T-helper 2 cell treated with Interferon-gamma antibody and Interleukin-4, amounts not matched to agents 5 μg/mL and 100 μg/mL, for 36 hours (primary cell): ENCODE results near the gene MIER3.
"Not testable (repeated sequence)": the region's sequence is repeated elsewhere in the genome, so short reads cannot be mapped to it uniquely, and the experiment has no call there.

ENCODE experiments used
- DNase-seq: peaks from one replicate; pipeline ENCODE4 v3.0.0; 2021; ENCODE audit warnings: low spot score
- H3K27ac Mint-ChIP-seq: one replicate; pipeline ENCODE4 v1.8.0; 2021; ENCODE audit warnings: mild to moderate bottlenecking, mixed read lengths
- H3K27me3 Mint-ChIP-seq: one replicate; pipeline ENCODE4 v1.8.0; 2021; ENCODE audit warnings: low read depth, mixed read lengths
- H3K36me3 Mint-ChIP-seq: one replicate; pipeline ENCODE4 v1.8.0; 2021; ENCODE audit warnings: low read depth, mixed read lengths
- H3K4me1 Mint-ChIP-seq: one replicate; pipeline ENCODE4 v1.8.0; 2021; ENCODE audit warnings: low read depth, mixed read lengths
- H3K4me3 Mint-ChIP-seq: one replicate; pipeline ENCODE4 v1.8.0; 2022; ENCODE audit warnings: mild to moderate bottlenecking, moderate library complexity, mixed read lengths
- H3K9me3 Mint-ChIP-seq: one replicate; pipeline ENCODE4 v1.8.0; 2021; ENCODE audit warnings: mixed read lengths

The MIER3 gene, protein sequence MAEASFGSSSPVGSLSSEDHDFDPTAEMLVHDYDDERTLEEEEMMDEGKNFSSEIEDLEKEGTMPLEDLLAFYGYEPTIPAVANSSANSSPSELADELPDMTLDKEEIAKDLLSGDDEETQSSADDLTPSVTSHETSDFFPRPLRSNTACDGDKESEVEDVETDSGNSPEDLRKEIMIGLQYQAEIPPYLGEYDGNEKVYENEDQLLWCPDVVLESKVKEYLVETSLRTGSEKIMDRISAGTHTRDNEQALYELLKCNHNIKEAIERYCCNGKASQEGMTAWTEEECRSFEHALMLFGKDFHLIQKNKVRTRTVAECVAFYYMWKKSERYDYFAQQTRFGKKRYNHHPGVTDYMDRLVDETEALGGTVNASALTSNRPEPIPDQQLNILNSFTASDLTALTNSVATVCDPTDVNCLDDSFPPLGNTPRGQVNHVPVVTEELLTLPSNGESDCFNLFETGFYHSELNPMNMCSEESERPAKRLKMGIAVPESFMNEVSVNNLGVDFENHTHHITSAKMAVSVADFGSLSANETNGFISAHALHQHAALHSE

DNA sequence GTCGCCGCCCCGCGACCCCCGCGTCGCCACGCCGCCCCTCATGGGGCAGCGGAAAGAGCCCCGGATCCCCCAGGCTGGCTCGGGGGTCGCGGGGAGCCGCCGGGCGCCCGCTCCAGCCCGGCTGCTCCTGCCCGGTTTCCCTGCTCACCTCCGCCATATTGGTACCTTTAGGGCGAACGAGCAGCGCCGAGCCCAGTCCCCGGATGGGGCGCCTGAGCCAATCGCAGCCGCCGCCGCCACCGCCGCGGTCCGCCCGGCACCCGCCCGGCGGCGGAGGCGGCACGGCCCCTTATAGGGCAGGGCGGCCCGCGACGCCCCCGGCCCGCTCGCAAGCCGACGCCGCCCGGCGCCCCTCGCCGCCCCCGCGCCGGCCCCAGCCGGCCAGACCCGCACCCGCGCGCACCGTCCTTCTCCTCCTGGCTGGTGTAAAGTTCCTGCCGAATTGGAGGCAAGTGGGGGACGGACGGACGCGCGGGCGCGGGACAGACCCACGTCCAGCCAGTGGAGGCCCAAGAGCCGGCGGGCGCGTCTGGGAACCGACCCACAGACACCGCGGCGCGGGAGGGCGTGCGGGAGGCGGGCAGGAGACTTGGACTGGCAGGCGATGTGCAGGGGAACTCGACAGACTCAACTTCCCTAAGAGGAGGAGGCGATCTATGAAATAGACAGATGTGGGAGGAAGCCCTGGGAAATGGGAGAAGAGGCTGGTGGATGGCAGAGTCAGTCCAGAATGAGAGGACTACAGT, at the start of gene MIER3:
Gene MIER3 (minus strand): TSS at position 178 of the 746 bp plus-strand sequence. CDS start 21 bp downstream, at position 157.
- Mint-ChIP-seq H3K4me1 (peaks cover 16% of the 10 kb centered on the region), H3K36me3 (peaks cover 3% of the 10 kb centered on the region), H3K9me3 (no peaks in the 10 kb centered on the region), H3K4me3 (peak within 1 kb of the TSS; percentile 96), H3K27me3 (peaks cover 39% of the 10 kb centered on the region), H3K27ac (peak within 1 kb of the TSS; percentile 80)
- peak; percentile 84 for DNase-seq

DNA sequence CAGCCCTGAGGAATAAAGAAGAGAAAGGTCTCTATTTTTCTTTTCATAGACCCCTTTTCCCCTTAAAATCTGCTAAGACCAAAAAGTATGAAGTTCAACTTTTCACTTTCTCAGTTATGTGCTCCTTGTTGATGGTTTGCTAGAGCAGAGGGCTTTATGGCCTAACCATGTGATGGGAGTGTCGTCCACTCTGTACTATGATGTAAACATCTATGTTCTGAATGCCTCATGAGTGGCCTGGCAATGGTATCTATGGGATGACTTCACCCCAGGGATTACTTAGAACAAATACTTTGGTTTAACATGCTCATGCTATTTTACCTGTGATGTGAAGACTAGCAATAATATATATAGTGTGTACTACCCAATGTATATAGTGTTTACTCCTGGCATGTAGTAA, 43.7 kb upstream of the MIER3 start:
- H3K36me3 Mint-ChIP-seq = no peaks in the 10 kb centered on the region
- H3K9me3 Mint-ChIP-seq = no peaks in the 10 kb centered on the region

DNA sequence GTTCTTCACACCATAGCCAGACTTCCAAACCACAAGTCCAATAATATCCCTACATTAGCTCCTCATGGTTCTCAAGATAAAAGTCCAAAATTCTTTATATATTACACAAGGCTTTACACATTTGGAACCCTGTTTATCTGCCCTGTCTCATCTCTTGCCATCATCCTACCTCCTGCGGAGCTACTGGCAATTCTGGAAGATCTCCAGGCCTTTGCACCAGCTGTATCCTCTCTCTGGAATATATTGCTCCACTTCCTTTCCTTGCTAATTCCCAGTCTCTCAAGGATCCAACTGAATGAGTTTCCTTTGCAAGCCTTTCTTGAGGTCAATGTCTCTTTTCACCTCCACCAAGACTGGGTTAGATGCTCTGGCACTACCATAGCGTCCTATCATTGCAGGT, 41.3 kb upstream of the MIER3 start:
- no peaks in the 10 kb centered on the region for H3K9me3 Mint-ChIP-seq
- no peak overlapping the region for H3K27ac Mint-ChIP-seq

More for the DNA sequence above, 43.7 kb upstream of the MIER3 start:
- no peak overlapping the region for H3K27ac Mint-ChIP-seq
- H3K4me3 Mint-ChIP-seq = no peak overlapping the region
- peaks cover 4% of the 10 kb centered on the region for H3K4me1 Mint-ChIP-seq
- peaks cover 17% of the 10 kb centered on the region for H3K27me3 Mint-ChIP-seq
- DNase-seq = no peak

GRCh38 chr5:56989676-56990075, 37.8 kb upstream of the MIER3 start:
- no peak overlapping the region for H3K4me3 Mint-ChIP-seq
- no peak for DNase-seq
- H3K27me3 Mint-ChIP-seq = peaks cover 12% of the 10 kb centered on the region
- H3K4me1 Mint-ChIP-seq = peaks cover 15% of the 10 kb centered on the region
- H3K36me3 Mint-ChIP-seq = no peaks in the 10 kb centered on the region
- H3K27ac Mint-ChIP-seq = no peak overlapping the region
- no peaks in the 10 kb centered on the region for H3K9me3 Mint-ChIP-seq

More for the DNA sequence above, 41.3 kb upstream of the MIER3 start:
- Mint-ChIP-seq H3K4me1 (peaks cover 4% of the 10 kb centered on the region), H3K27me3 (peaks cover 14% of the 10 kb centered on the region), H3K4me3 (no peak overlapping the region), H3K36me3 (no peaks in the 10 kb centered on the region)
- DNase-seq = no peak

DNA sequence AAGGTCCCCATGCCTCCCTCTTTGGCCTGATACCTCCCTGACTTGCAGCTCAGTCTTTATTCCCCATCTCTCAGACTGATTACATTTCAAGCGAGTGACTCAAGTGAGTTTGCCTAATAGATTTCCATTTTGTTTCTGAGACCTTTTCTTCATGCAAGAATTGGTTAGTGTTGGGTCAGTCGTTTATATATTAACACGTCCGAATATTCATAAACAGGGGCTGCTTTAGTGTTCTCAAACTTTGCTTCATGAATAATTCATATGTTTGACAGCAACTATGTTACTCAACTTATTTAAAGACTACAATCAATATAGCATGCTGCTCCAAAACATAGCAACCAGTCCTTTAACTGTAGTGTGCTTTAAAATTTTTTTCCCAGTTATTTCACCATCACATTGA, 36.6 kb upstream of the MIER3 start:
- peaks cover 27% of the 10 kb centered on the region for H3K4me1 Mint-ChIP-seq
- DNase-seq = no peak
- peaks cover 6% of the 10 kb centered on the region for H3K27me3 Mint-ChIP-seq
- no peaks in the 10 kb centered on the region for H3K36me3 Mint-ChIP-seq
- no peaks in the 10 kb centered on the region for H3K9me3 Mint-ChIP-seq
- no peak overlapping the region for H3K27ac Mint-ChIP-seq
- H3K4me3 Mint-ChIP-seq = no peak overlapping the region

GRCh38 chr5:56987171-56987570, 35.2 kb upstream of the MIER3 start:
- H3K27ac Mint-ChIP-seq = no peak overlapping the region
- no peaks in the 10 kb centered on the region for H3K36me3 Mint-ChIP-seq
- H3K9me3 Mint-ChIP-seq = no peaks in the 10 kb centered on the region
- H3K4me3 Mint-ChIP-seq = no peak overlapping the region
- no peak for DNase-seq
- H3K27me3 Mint-ChIP-seq = no peaks in the 10 kb centered on the region
- H3K4me1 Mint-ChIP-seq = peaks cover 24% of the 10 kb centered on the region

- H3K4me1 Mint-ChIP-seq = peaks cover 24% of the 10 kb centered on the region
- H3K4me3 Mint-ChIP-seq = no peak overlapping the region
- H3K36me3 Mint-ChIP-seq = no peaks in the 10 kb centered on the region
- no peak for DNase-seq
- peaks cover 1% of the 10 kb centered on the region for H3K27me3 Mint-ChIP-seq
- H3K9me3 Mint-ChIP-seq = no peaks in the 10 kb centered on the region
- H3K27ac Mint-ChIP-seq = no peak overlapping the region
Measured at GRCh38 chr5:56986626-56986947, 34.7 kb upstream of the MIER3 start.

- Mint-ChIP-seq H3K36me3 (no peaks in the 10 kb centered on the region), H3K27me3 (peaks cover 1% of the 10 kb centered on the region), H3K4me3 (peak overlapping the region; percentile 20), H3K4me1 (peaks cover 24% of the 10 kb centered on the region), H3K9me3 (no peaks in the 10 kb centered on the region), H3K27ac (no peak overlapping the region)
- no peak for DNase-seq
Measured at GRCh38 chr5:56985936-56986625, 34.2 kb upstream of the MIER3 start.

DNA sequence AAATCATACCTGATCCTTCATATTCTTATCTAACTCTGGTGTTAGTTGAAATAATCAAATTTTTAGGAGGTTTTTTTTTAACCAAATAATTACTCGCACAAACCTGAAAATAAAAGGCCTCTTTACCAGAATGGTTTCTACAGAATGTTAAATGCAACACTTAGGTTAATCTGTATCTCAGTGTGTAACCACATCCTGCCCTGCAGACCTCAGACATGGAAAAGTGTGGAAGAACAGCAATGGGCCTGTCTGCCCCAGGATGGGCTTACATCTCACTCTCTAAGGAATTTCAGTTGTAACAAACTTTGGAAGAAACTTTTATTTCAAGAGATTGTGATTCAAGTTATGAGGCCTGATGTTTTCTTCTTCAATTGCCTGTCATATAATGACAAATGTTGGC, 32.5 kb upstream of the MIER3 start:
- no peaks in the 10 kb centered on the region for H3K36me3 Mint-ChIP-seq
- no peak overlapping the region for H3K4me3 Mint-ChIP-seq
- no peak overlapping the region for H3K27ac Mint-ChIP-seq
- H3K27me3 Mint-ChIP-seq = peaks cover 12% of the 10 kb centered on the region
- H3K9me3 Mint-ChIP-seq = no peaks in the 10 kb centered on the region
- peak; percentile 17 for DNase-seq
- H3K4me1 Mint-ChIP-seq = peaks cover 24% of the 10 kb centered on the region

GRCh38 chr5:56983593-56984361, 31.9 kb upstream of the MIER3 start:
- Mint-ChIP-seq H3K4me1 (peaks cover 24% of the 10 kb centered on the region), H3K9me3 (no peaks in the 10 kb centered on the region), H3K4me3 (no peak overlapping the region), H3K36me3 (no peaks in the 10 kb centered on the region), H3K27me3 (peaks cover 14% of the 10 kb centered on the region), H3K27ac (no peak overlapping the region)
- no peak for DNase-seq

- Mint-ChIP-seq H3K27me3 (peaks cover 17% of the 10 kb centered on the region), H3K4me1 (peaks cover 24% of the 10 kb centered on the region), H3K36me3 (no peaks in the 10 kb centered on the region), H3K9me3 (no peaks in the 10 kb centered on the region), H3K4me3 (no peak overlapping the region), H3K27ac (no peak overlapping the region)
- DNase-seq = no peak
Measured at GRCh38 chr5:56981548-56982315, 29.8 kb upstream of the MIER3 start.

GRCh38 chr5:56979968-56980367, 28.0 kb upstream of the MIER3 start:
- DNase-seq = no peak
- Mint-ChIP-seq H3K27ac (no peak overlapping the region), H3K27me3 (peaks cover 22% of the 10 kb centered on the region), H3K4me1 (peaks cover 14% of the 10 kb centered on the region), H3K36me3 (no peaks in the 10 kb centered on the region), H3K9me3 (no peaks in the 10 kb centered on the region), H3K4me3 (no peak overlapping the region)

DNA sequence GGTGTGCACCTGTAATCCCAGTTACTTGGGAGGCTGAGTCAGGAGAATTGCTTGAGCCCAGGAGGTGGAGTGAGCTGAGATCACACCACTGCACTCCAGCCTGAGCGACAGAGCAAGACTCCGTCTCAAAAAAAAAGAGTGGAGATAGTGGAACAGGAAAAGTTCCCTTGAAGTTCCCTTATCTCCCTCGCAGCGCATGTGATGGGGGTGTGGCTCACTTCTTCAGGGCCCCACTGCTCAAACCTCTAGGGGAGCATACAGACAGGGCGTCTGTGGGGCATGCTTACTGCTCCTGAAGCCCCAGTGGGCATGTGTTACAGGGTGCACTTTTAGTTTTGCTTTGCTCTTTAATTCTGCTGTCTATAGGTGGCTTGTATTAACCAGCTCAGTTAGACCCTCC, 27.6 kb upstream of the MIER3 start:
- Mint-ChIP-seq H3K4me1 (peaks cover 11% of the 10 kb centered on the region), H3K27me3 (peaks cover 22% of the 10 kb centered on the region)
- not testable (repeated sequence) for H3K36me3 Mint-ChIP-seq, H3K27ac Mint-ChIP-seq, H3K9me3 Mint-ChIP-seq, DNase-seq, H3K4me3 Mint-ChIP-seq
